HL-60 (cell line): Measurements from ENCODE around the gene SLC5A1.

Experiments used
- DNase-seq, 2 experiments: peaks; one replicate each; pipeline ENCODE4 v3.0.0-alpha.2; 2010 to 2020; ENCODE audit warnings: low read depth in 1 of 2, low spot score in 1 of 2
- H3K27ac ChIP-seq: fragments of 250-450 bp; sonication (Bioruptor Pico); replicated peaks from 2 replicates; pipeline ENCODE4 v1.5.1; 2020; ENCODE audit warnings: mild to moderate bottlenecking, moderate library complexity
- H3K27me3 ChIP-seq: fragments of 250-450 bp; sonication (Bioruptor Pico); 2 replicates; pipeline ENCODE4 v1.5.1; 2021; ENCODE audit warnings: mild to moderate bottlenecking, moderate library complexity; ENCODE audit not compliant: insufficient read depth, poor library complexity, severe bottlenecking
- H3K4me3 ChIP-seq: replicated peaks from 2 replicates; pipeline ENCODE4 v1.5.1; 2011; ENCODE audit warnings: mild to moderate bottlenecking, control low read depth, low read length; ENCODE audit not compliant: insufficient read depth
- GABPA ChIP-seq: IDR thresholded peaks from 2 replicates; pipeline ENCODE4 v1.6.1; 2012; ENCODE audit warnings: low read depth
- POLR2AphosphoS5 ChIP-seq: IDR thresholded peaks from 2 replicates; pipeline ENCODE4 v1.6.1; 2012; ENCODE audit warnings: low read depth
- SPI1 ChIP-seq: IDR thresholded peaks from 2 replicates; pipeline ENCODE4 v1.6.1; 2012; ENCODE audit warnings: low read depth, mild to moderate bottlenecking, borderline replicate concordance
- TF ChIP-seq, protein P1 (sequence below): IDR thresholded peaks from 2 replicates; pipeline ENCODE4 v1.6.1; 2012; ENCODE audit warnings: low read depth; ENCODE audit not compliant: insufficient replicate concordance
- TF ChIP-seq, protein P2 (sequence below): IDR thresholded peaks from one replicate; pipeline ENCODE4 v1.5.1; 2011; ENCODE audit warnings: low read length, control low read depth, inconsistent platforms; ENCODE audit not compliant: insufficient read depth

The SLC5A1 gene

DNA sequence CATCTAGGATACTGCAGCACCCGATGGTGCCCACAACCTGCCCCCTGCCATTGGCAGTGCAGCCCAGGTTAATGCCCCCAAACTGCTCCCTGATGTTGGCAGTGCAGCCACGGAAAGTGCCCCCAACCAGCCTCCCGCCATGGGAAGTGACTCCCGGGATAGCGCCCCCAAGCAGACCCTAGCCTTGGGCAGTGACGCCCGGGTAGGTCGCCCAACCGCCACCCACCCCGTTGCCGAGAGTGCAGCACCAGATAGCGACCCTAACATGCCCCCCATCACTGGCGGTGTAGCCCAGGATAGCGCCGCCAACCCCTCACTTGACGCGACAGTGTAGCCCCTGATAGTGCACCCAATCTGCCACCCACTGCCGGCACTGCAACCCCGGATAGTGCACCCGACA is 77.5 kb downstream of the SLC5A1 start:
- DNase-seq = no peak
- H3K4me3 ChIP-seq = no peak overlapping the region
- no peaks in the 10 kb centered on the region for H3K27me3 ChIP-seq
- no peak overlapping the region for H3K27ac ChIP-seq
- TF ChIP-seq, protein P1, sequence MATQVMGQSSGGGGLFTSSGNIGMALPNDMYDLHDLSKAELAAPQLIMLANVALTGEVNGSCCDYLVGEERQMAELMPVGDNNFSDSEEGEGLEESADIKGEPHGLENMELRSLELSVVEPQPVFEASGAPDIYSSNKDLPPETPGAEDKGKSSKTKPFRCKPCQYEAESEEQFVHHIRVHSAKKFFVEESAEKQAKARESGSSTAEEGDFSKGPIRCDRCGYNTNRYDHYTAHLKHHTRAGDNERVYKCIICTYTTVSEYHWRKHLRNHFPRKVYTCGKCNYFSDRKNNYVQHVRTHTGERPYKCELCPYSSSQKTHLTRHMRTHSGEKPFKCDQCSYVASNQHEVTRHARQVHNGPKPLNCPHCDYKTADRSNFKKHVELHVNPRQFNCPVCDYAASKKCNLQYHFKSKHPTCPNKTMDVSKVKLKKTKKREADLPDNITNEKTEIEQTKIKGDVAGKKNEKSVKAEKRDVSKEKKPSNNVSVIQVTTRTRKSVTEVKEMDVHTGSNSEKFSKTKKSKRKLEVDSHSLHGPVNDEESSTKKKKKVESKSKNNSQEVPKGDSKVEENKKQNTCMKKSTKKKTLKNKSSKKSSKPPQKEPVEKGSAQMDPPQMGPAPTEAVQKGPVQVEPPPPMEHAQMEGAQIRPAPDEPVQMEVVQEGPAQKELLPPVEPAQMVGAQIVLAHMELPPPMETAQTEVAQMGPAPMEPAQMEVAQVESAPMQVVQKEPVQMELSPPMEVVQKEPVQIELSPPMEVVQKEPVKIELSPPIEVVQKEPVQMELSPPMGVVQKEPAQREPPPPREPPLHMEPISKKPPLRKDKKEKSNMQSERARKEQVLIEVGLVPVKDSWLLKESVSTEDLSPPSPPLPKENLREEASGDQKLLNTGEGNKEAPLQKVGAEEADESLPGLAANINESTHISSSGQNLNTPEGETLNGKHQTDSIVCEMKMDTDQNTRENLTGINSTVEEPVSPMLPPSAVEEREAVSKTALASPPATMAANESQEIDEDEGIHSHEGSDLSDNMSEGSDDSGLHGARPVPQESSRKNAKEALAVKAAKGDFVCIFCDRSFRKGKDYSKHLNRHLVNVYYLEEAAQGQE = no peak
- TF ChIP-seq POLR2AphosphoS5 (no peak), SPI1 (no peak), GABPA (no peak)
- TF ChIP-seq, protein P2, sequence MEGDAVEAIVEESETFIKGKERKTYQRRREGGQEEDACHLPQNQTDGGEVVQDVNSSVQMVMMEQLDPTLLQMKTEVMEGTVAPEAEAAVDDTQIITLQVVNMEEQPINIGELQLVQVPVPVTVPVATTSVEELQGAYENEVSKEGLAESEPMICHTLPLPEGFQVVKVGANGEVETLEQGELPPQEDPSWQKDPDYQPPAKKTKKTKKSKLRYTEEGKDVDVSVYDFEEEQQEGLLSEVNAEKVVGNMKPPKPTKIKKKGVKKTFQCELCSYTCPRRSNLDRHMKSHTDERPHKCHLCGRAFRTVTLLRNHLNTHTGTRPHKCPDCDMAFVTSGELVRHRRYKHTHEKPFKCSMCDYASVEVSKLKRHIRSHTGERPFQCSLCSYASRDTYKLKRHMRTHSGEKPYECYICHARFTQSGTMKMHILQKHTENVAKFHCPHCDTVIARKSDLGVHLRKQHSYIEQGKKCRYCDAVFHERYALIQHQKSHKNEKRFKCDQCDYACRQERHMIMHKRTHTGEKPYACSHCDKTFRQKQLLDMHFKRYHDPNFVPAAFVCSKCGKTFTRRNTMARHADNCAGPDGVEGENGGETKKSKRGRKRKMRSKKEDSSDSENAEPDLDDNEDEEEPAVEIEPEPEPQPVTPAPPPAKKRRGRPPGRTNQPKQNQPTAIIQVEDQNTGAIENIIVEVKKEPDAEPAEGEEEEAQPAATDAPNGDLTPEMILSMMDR = no peak

DNA sequence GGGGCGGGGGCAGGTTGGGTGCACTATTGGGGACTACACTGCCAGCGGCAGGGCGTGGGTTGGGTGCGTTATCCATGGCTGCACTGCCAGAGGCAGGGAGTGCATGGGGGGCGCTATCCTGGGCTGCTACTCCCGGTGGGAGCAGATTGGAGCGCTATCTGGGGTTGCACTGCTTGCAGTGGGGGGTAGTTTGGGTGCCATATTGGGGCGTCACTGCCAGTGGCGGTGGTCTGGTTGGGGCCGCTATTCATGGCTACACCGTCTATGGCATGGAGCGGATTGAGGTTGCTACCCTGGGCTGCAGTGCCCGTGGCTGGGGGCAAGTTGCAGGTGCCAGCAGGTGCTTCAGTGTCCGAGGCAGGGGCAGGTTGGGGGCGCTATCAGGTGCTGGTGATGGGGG is 79.8 kb downstream of the SLC5A1 start:
- no peak for DNase-seq
- H3K27ac ChIP-seq = no peak overlapping the region
- TF ChIP-seq GABPA = no peak
- TF ChIP-seq, protein P1 = no peak
- TF ChIP-seq SPI1 = no peak
- TF ChIP-seq, protein P2 = no peak
- no peak for TF ChIP-seq POLR2AphosphoS5
- H3K27me3 ChIP-seq = no peaks in the 10 kb centered on the region
- no peak overlapping the region for H3K4me3 ChIP-seq

DNA sequence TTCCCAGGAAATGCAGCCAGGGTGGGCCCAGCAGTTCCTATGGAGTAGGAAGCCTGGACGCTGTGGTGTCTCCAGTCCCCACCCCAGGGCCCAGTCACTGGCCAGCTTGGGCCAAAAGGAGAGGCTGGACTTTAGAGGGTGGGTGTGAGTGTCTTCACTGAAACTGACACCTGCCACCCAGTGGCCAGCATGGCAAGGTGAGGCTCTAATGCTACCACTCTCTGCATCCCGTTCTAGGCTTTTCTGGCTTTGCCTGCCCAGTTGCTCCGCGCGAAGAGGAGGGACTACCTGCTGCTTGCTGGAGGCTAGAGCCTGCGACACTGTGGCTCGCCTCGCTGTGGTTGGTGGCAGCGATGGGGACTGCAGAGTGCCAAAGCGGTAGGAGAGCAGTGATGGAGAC is 80.6 kb downstream of the SLC5A1 start:
- Histone ChIP-seq H3K4me3 (no peak overlapping the region), H3K27me3 (no peaks in the 10 kb centered on the region), H3K27ac (no peak overlapping the region)
- DNase-seq = no peak
- TF ChIP-seq GABPA (no peak), POLR2AphosphoS5 (no peak), SPI1 (no peak)
- TF ChIP-seq, protein P2 = no peak
- TF ChIP-seq, protein P1 = no peak
